ENCODE measurements around the gene AP1G1. TPM values are rescaled to one million over a fixed set of nuclear protein-coding genes. Genes with fewer than 3 reads are reported as not detected.

AP1G1 gene
- total and polyA plus RNA-seq, 12 donors, result 22.8 to 132 (median 82.8) TPM

- peaks cover 5 to 19% of the 10 kb centered on the region in 2 donors for H3K4me1 ChIP-seq (replicated peaks in 1 of 2)
- no peak overlapping the region for H3K4me3 ChIP-seq
- no peak overlapping the region for H3K27ac ChIP-seq
- WGBS, 4 donors, result 90 to 100% (median 95%) methylated on average over 5 to 7 of the region's 7 CpGs
- intact Hi-C loops (cut with DNase I), result no loop called here
- no peaks in the 10 kb centered on the region for H3K36me3 ChIP-seq (replicated peaks in 1 of 2)
- no peaks in the 10 kb centered on the region for H3K27me3 ChIP-seq
- H3K9me3 ChIP-seq (replicated peaks in 1 of 3), result no peaks in the 10 kb centered on the region
- DNase-seq, result no peak
- TF ChIP-seq CTCF (IDR thresholded peaks at IDR 0.05), result no peak
- no peak for TF ChIP-seq POLR2A (IDR thresholded peaks at IDR 0.05)
Measured at GRCh38 chr16:71707199-71707598, 101.4 kb downstream of the AP1G1 start.

- Histone ChIP-seq H3K4me1 (replicated peaks in 1 of 2) (peaks cover 5 to 10% of the 10 kb centered on the region in 2 donors), H3K36me3 (replicated peaks in 1 of 2) (no peaks in the 10 kb centered on the region), H3K4me3 (no peak overlapping the region), H3K27me3 (no peaks in the 10 kb centered on the region), H3K27ac (no peak overlapping the region), H3K9me3 (replicated peaks in 1 of 3) (no peaks in the 10 kb centered on the region)
- no peak for TF ChIP-seq CTCF (IDR thresholded peaks at IDR 0.05)
- no peak for TF ChIP-seq POLR2A (IDR thresholded peaks at IDR 0.05)
- intact Hi-C loops (cut with DNase I), result no loop called here
- DNase-seq, result no peak
- WGBS, 4 donors, result 93 to 99% (median 96%) methylated on average over 2 of the region's 2 CpGs
Measured at GRCh38 chr16:71706046-71706445, 102.6 kb downstream of the AP1G1 start.

- no peak for TF ChIP-seq CTCF (IDR thresholded peaks at IDR 0.05)
- Histone ChIP-seq H3K27ac (no peak overlapping the region), H3K4me3 (no peak overlapping the region), H3K36me3 (replicated peaks in 1 of 2) (no peaks in the 10 kb centered on the region), H3K9me3 (replicated peaks in 1 of 3) (no peaks in the 10 kb centered on the region), H3K27me3 (no peaks in the 10 kb centered on the region), H3K4me1 (replicated peaks in 1 of 2) (no peaks in the 10 kb centered on the region)
- no peak for DNase-seq
- 84 to 95% (median 87%) methylated on average over 1 of the region's 1 CpG for WGBS, 4 donors
- intact Hi-C loops (cut with DNase I), result no loop called here
Measured at GRCh38 chr16:71703333-71703732, 105.3 kb downstream of the AP1G1 start.

- 86 to 96% (median 90%) methylated on average over 4 of the region's 4 CpGs for WGBS, 4 donors
- no peak for DNase-seq
- TF ChIP-seq CTCF (IDR thresholded peaks at IDR 0.05), result no peak
- TF ChIP-seq POLR2A (IDR thresholded peaks at IDR 0.05), result no peak
- Histone ChIP-seq H3K9me3 (replicated peaks in 1 of 3) (no peaks in the 10 kb centered on the region), H3K4me3 (no peak overlapping the region), H3K36me3 (replicated peaks in 1 of 2) (no peaks in the 10 kb centered on the region), H3K27me3 (no peaks in the 10 kb centered on the region), H3K4me1 (replicated peaks in 1 of 2) (no peaks in the 10 kb centered on the region), H3K27ac (no peak overlapping the region)
- intact Hi-C loops (cut with DNase I), result no loop called here
Measured at GRCh38 chr16:71700831-71701230, 107.8 kb downstream of the AP1G1 start.
